Neural progenitor cell (in vitro differentiated cells): ENCODE measurements around the gene NUDT7.

Source experiments
- CTCF ChIP-seq: fragments of 200-600 bp; sonication (generic); IDR thresholded peaks from 2 replicates; pipeline ENCODE4 v1.5.1; 2017; ENCODE audit warnings: antibody characterized with exemption, mild to moderate bottlenecking
- EZH2 ChIP-seq: fragments of 200-600 bp; sonication (generic); IDR thresholded peaks from 2 replicates; pipeline ENCODE4 v1.6.1; 2017; ENCODE audit warnings: antibody characterized with exemption, mild to moderate bottlenecking, moderate library complexity
- EZH2phosphoT487 ChIP-seq: fragments of 200-600 bp; sonication (generic); IDR thresholded peaks from 2 replicates; pipeline ENCODE4 v1.6.1; 2017; ENCODE audit warnings: antibody characterized with exemption

- TF ChIP-seq CTCF (no peak), EZH2phosphoT487 (no peak), EZH2 (no peak)
These were observed 17.0 kb upstream of the NUDT7 start for GRCh38 chr16:77705351-77705750.
